ENCODE measurements around the gene SMURF1. TPM values are rescaled to one million over a fixed set of nuclear protein-coding genes. Genes with fewer than 3 reads are reported as not detected.

The SMURF1 gene
- total and polyA plus RNA-seq, 10 donors: 2.5 to 29.0 (median 21.0) TPM

GRCh38 chr7:98982686-98983085 is 161.2 kb downstream of the SMURF1 start:
- H3K4me3 ChIP-seq: no peak overlapping the region
- H3K36me3 ChIP-seq: peaks cover 16 to 100% (median 95%) of the 10 kb centered on the region in 6 donors
- 92 to 94% (median 94%) methylated on average over 8 of the region's 8 CpGs for WGBS, 5 donors
- no peak overlapping the region for H3K27ac ChIP-seq
- TF ChIP-seq POLR2AphosphoS5 (IDR thresholded peaks at IDR 0.05): no peak
- TF ChIP-seq CTCF (IDR thresholded peaks at IDR 0.05 in 8 of 11, conservative IDR thresholded peaks at IDR 0.05 in 3 of 11): no peak
- no peak for TF ChIP-seq POLR2A (IDR thresholded peaks at IDR 0.05)
- H3K4me1 ChIP-seq: no peaks in the 10 kb centered on the region
- H3K9me3 ChIP-seq: peaks cover 0 to 11% (median 4%) of the 10 kb centered on the region in 8 donors
- intact Hi-C loops (cut with DNase I; ENCODE audit: low total_unique reads): no loop called here
- no peaks in the 10 kb centered on the region for H3K27me3 ChIP-seq (replicated peaks in 1 of 7)
- peak; percentile 51 for DNase-seq

- peaks cover 0 to 11% (median 4%) of the 10 kb centered on the region in 8 donors for H3K9me3 ChIP-seq
- 94 to 97% (median 97%) methylated on average over 16 to 23 of the region's 23 CpGs for WGBS, 5 donors
- peaks cover 25 to 100% (median 99%) of the 10 kb centered on the region in 6 donors for H3K36me3 ChIP-seq
- H3K4me3 ChIP-seq: no peak overlapping the region
- no peaks in the 10 kb centered on the region for H3K4me1 ChIP-seq
- no peak for DNase-seq
- intact Hi-C loops (cut with DNase I; ENCODE audit: low total_unique reads): no loop called here
- H3K27ac ChIP-seq: no peak overlapping the region
- H3K27me3 ChIP-seq (replicated peaks in 1 of 7): no peaks in the 10 kb centered on the region
- TF ChIP-seq POLR2A (IDR thresholded peaks at IDR 0.05): no peak
- peak in 1 of 3 donors; percentile 40 for TF ChIP-seq POLR2AphosphoS5 (IDR thresholded peaks at IDR 0.05)
- no peak for TF ChIP-seq CTCF (IDR thresholded peaks at IDR 0.05 in 8 of 11, conservative IDR thresholded peaks at IDR 0.05 in 3 of 11)
These were observed 162.2 kb downstream of the SMURF1 start for GRCh38 chr7:98981701-98982100.

GRCh38 chr7:98978672-98979071 is 165.2 kb downstream of the SMURF1 start:
- intact Hi-C loops (cut with DNase I; ENCODE audit: low total_unique reads): no loop called here
- H3K4me3 ChIP-seq: no peak overlapping the region
- 88 to 98% (median 94%) methylated on average over 9 of the region's 9 CpGs for WGBS, 5 donors
- H3K27ac ChIP-seq: no peak overlapping the region
- DNase-seq: peak; percentile 65
- no peaks in the 10 kb centered on the region for H3K4me1 ChIP-seq
- TF ChIP-seq POLR2AphosphoS5 (IDR thresholded peaks at IDR 0.05) (peak in 1 of 3 donors; percentile 13), CTCF (IDR thresholded peaks at IDR 0.05 in 8 of 11, conservative IDR thresholded peaks at IDR 0.05 in 3 of 11) (no peak), POLR2A (IDR thresholded peaks at IDR 0.05) (no peak)
- peaks cover 26 to 100% (median 100%) of the 10 kb centered on the region in 6 donors for H3K36me3 ChIP-seq
- H3K9me3 ChIP-seq: no peaks in the 10 kb centered on the region
- H3K27me3 ChIP-seq (replicated peaks in 1 of 7): no peaks in the 10 kb centered on the region

Other genes starting within 250 kb of the SMURF1 start
- not detected for gene KPNA7, start 64.0 kb upstream of the SMURF1 start, total RNA-seq
- not detected for gene KPNA7, start 64.0 kb upstream of the SMURF1 start, polyA plus RNA-seq
- gene MYH16, start 128.7 kb upstream of the SMURF1 start, total RNA-seq: not detected
- not detected for gene MYH16, start 128.7 kb upstream of the SMURF1 start, polyA plus RNA-seq
- gene ARPC1A, start 181.8 kb upstream of the SMURF1 start, total RNA-seq: 100 to 1,000 TPM in 2 of 7 donors, 10 to 100 TPM in 5; 64.5 to 105 (median 91.6) TPM
- 100 to 1,000 TPM in 1 of 3 donors, 10 to 100 TPM in 2; 65.5 to 124 (median 71.7) TPM for gene ARPC1A, start 181.8 kb upstream of the SMURF1 start, polyA plus RNA-seq
- gene ARPC1B, start 230.6 kb upstream of the SMURF1 start, total RNA-seq: 100 to 1,000 TPM; 302 to 758 (median 363) TPM
- 100 to 1,000 TPM; 348 to 537 (median 472) TPM for gene ARPC1B, start 230.6 kb upstream of the SMURF1 start, polyA plus RNA-seq